Upper lobe of left lung (tissue), 6 donors: Measurements from ENCODE around the gene CAB39. TPM values are rescaled to one million over a fixed set of nuclear protein-coding genes. Genes with fewer than 3 reads are reported as not detected.

Source experiments
- ATAC-seq, 2 donors: fragments of 200-7000 bp; cut with Tn5 transposase; one replicate each; pipeline ENCODE4 v1.9.1; 2022; ENCODE audit warnings: mild to moderate bottlenecking in 2 of 2, moderate library complexity in 2 of 2; ENCODE audit not compliant: low FRiP score in 2 of 2
- DNase-seq, 2 donors: peaks; one replicate each; pipeline ENCODE4 v3.0.0-alpha.2; 2019 to 2020
- H3K27ac ChIP-seq, 4 donors: fragments of 200-600 bp; sonication (generic); one replicate each; pipeline ENCODE4 v1.5.1; 2016 to 2019
- H3K27me3 ChIP-seq, 4 donors: fragments of 200-600 bp; sonication (generic); one replicate each; pipeline ENCODE4 v1.5.1; 2017 to 2019
- H3K36me3 ChIP-seq, 4 donors: fragments of 200-600 bp; sonication (generic); one replicate each; pipeline ENCODE4 v1.5.1; 2016 to 2019
- H3K4me1 ChIP-seq, 4 donors: fragments of 200-600 bp; sonication (generic); one replicate each; pipeline ENCODE4 v1.5.1; 2018 to 2019
- H3K4me3 ChIP-seq, 4 donors: fragments of 200-600 bp; sonication (generic); one replicate each; pipeline ENCODE4 v1.5.1; 2017 to 2019; ENCODE audit warnings: mild to moderate bottlenecking in 2 of 4, moderate library complexity in 1 of 4
- H3K9me3 ChIP-seq, 4 donors: fragments of 200-600 bp; sonication (generic); one replicate each; pipeline ENCODE4 v1.5.1; 2018 to 2019
- CTCF ChIP-seq, 6 experiments: fragments of 450-650 bp in 4 of 6; fragments of 200-600 bp in 2 of 6; sonication (generic) in 2 of 6; IDR thresholded peaks; one replicate each; pipeline ENCODE4 v1.5.1; 2016 to 2019; ENCODE audit warnings: antibody characterized with exemption in 6 of 6
- EP300 ChIP-seq, 4 donors: sonication (generic); formaldehyde crosslinking; IDR thresholded peaks; one replicate each; pipeline ENCODE4 v1.5.1; 2017; ENCODE audit warnings: antibody characterized with exemption in 4 of 4, control low read depth in 2 of 4
- POLR2A ChIP-seq, 4 donors: fragments of 450-650 bp; IDR thresholded peaks; one replicate each; pipeline ENCODE4 v1.5.1; 2016 to 2017; ENCODE audit warnings: antibody characterized with exemption in 4 of 4, mild to moderate bottlenecking in 2 of 4
- POLR2AphosphoS5 ChIP-seq, 2 donors: sonication (generic); formaldehyde crosslinking; IDR thresholded peaks; one replicate each; pipeline ENCODE4 v1.5.1; 2017; ENCODE audit warnings: antibody characterized with exemption in 2 of 2
- WGBS, 2 donors: methylation state at CpG; one replicate each; pipeline ENCODE4 v1.1.5; 2017 to 2018; 5-methylcytosine and 5-hydroxymethylcytosine counted together
- total RNA-seq, 6 donors: library from RNA; depleted of rRNA in 4 of 6; stranded (reverse); fragments of >200 nt in 4 of 6; gene quantifications; one replicate each; pipeline versions ENCODE4 v1.1.0 to v1.2.1, GENCODE V29; 2016 to 2021
- donor health status: DM: no; HTN: no; CAD: no; lungs with moderate emphysema.
- donor health status: DM: no; HTN: yes; CAD: no; lungs with severe emphysema.

The CAB39 gene
- total RNA-seq, 6 donors from 2014 or later, result 56.5 to 125 (median 76.7) TPM

GRCh38 chr2:230676546-230676945 is 36.1 kb upstream of the CAB39 start:
- TF ChIP-seq POLR2AphosphoS5 (IDR thresholded peaks at IDR 0.05) (no peak), EP300 (IDR thresholded peaks at IDR 0.05) (no peak), CTCF (IDR thresholded peaks at IDR 0.05) (no peak), POLR2A (IDR thresholded peaks at IDR 0.05) (no peak)
- H3K27ac ChIP-seq, result no peak overlapping the region
- DNase-seq (no peak), ATAC-seq (no peak)
- WGBS, 2 donors, result 61 to 73% methylated on average over 4 of the region's 4 CpGs
- no peaks in the 10 kb centered on the region for H3K27me3 ChIP-seq
- H3K4me3 ChIP-seq, result no peak overlapping the region
- peaks cover 0 to 9% (median 1%) of the 10 kb centered on the region in 4 donors for H3K9me3 ChIP-seq
- H3K36me3 ChIP-seq, result no peaks in the 10 kb centered on the region
- no peaks in the 10 kb centered on the region for H3K4me1 ChIP-seq

GRCh38 chr2:230677201-230677946 is 35.3 kb upstream of the CAB39 start:
- H3K4me1 ChIP-seq, result no peaks in the 10 kb centered on the region
- H3K36me3 ChIP-seq, result no peaks in the 10 kb centered on the region
- H3K27ac ChIP-seq, result no peak overlapping the region
- H3K9me3 ChIP-seq, result peaks cover 0 to 9% (median 1%) of the 10 kb centered on the region in 4 donors
- ATAC-seq (no peak), DNase-seq (no peak)
- no peak overlapping the region for H3K4me3 ChIP-seq
- no peaks in the 10 kb centered on the region for H3K27me3 ChIP-seq
- WGBS, 2 donors, result 87 to 89% methylated on average over 5 of the region's 5 CpGs
- TF ChIP-seq EP300 (IDR thresholded peaks at IDR 0.05) (no peak), POLR2A (IDR thresholded peaks at IDR 0.05) (no peak), CTCF (IDR thresholded peaks at IDR 0.05) (no peak), POLR2AphosphoS5 (IDR thresholded peaks at IDR 0.05) (no peak)

DNA sequence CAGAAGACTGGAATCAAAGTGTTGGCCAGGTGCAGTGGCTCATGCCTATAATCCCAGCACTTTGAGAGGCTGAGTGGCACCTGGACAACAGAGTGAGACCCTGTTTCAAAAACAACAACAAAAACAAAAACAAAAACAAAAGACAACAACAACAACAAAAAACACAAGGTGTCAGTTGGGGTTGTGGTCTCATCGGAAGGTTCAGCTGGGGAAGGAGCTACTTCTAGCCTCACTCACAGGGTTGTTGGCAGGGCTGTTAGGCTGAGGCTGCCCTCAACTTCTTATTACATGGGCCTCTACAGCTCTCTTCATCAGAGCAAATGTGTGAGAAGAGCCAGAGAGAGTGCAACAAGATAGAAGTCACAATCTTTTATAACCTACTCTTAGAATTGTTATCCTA is 34.6 kb upstream of the CAB39 start:
- no peak for ATAC-seq
- Histone ChIP-seq H3K27me3 (no peaks in the 10 kb centered on the region), H3K4me3 (no peak overlapping the region), H3K9me3 (peaks cover 0 to 9% (median 1%) of the 10 kb centered on the region in 4 donors), H3K4me1 (no peaks in the 10 kb centered on the region), H3K27ac (no peak overlapping the region), H3K36me3 (no peaks in the 10 kb centered on the region)
- no peak for DNase-seq
- 100% methylated on average over 1 of the region's 1 CpG for WGBS, 2 donors
- TF ChIP-seq CTCF (IDR thresholded peaks at IDR 0.05) (no peak), POLR2AphosphoS5 (IDR thresholded peaks at IDR 0.05) (no peak), EP300 (IDR thresholded peaks at IDR 0.05) (no peak), POLR2A (IDR thresholded peaks at IDR 0.05) (no peak)

GRCh38 chr2:230678451-230678850 is 34.2 kb upstream of the CAB39 start:
- no peak for ATAC-seq
- H3K27me3 ChIP-seq, result no peaks in the 10 kb centered on the region
- no peak for DNase-seq
- H3K36me3 ChIP-seq, result no peaks in the 10 kb centered on the region
- H3K9me3 ChIP-seq, result peaks cover 0 to 9% (median 1%) of the 10 kb centered on the region in 4 donors
- no peak overlapping the region for H3K27ac ChIP-seq
- H3K4me3 ChIP-seq, result no peak overlapping the region
- no peak for TF ChIP-seq EP300 (IDR thresholded peaks at IDR 0.05)
- no peak for TF ChIP-seq POLR2AphosphoS5 (IDR thresholded peaks at IDR 0.05)
- TF ChIP-seq POLR2A (IDR thresholded peaks at IDR 0.05), result no peak
- TF ChIP-seq CTCF (IDR thresholded peaks at IDR 0.05), result no peak
- no peaks in the 10 kb centered on the region for H3K4me1 ChIP-seq
